HEK293 (cell line): ENCODE measurements around the gene NMNAT3.

Experiments
- CTCF ChIA-PET: fragments of 350-600 bp; formaldehyde crosslinking; extraction: SDS; loops from one replicate; lab custom pipeline; 2021; ENCODE audit warnings: antibody characterized with exemption; lab: Yijun Ruan, JAX
- POLR2A ChIA-PET: fragments of 300-600 bp; formaldehyde crosslinking; extraction: SDS; loops from one replicate; lab custom pipeline; 2020; ENCODE audit warnings: antibody characterized with exemption, inconsistent platforms; lab: Yijun Ruan, JAX
- H3K27ac ChIP-seq: fragments of 200-500 bp; sonication (Bioruptor generic); 2 replicates; pipeline ENCODE4 v1.5.1; 2014; ENCODE audit warnings: low read depth, low read length, control low read depth, inconsistent platforms; ENCODE audit errors: extremely low read depth
- H3K36me3 ChIP-seq, 2 experiments: fragments of 200-500 bp in 1 of 2; sonication (Bioruptor generic) in 1 of 2; 1 replicate in 1 of 2; 2 replicates in 1 of 2; pipeline ENCODE4 v1.5.1; 2014 to 2017; ENCODE audit warnings: inconsistent platforms in 2 of 2, low read length in 2 of 2; ENCODE audit not compliant: control insufficient read depth in 2 of 2, insufficient read depth in 1 of 2
- H3K4me1 ChIP-seq: fragments of 200-500 bp; sonication (Bioruptor generic); 2 replicates; pipeline ENCODE4 v1.5.1; 2014; ENCODE audit warnings: mild to moderate bottlenecking, low read length, inconsistent platforms; ENCODE audit not compliant: control insufficient read depth, insufficient read depth
- H3K4me3 ChIP-seq: 2 replicates; pipeline ENCODE4 v1.5.1; 2011; ENCODE audit warnings: low read depth, mild to moderate bottlenecking, control low read depth, low read length, moderate library complexity
- H3K9me3 ChIP-seq: fragments of 200-500 bp; sonication (Bioruptor generic); 2 replicates; pipeline ENCODE4 v1.5.1; 2014; ENCODE audit warnings: low read depth, low read length, inconsistent platforms; ENCODE audit not compliant: control insufficient read depth, insufficient read depth
- EGR2 ChIP-seq: fragments of 450-650 bp; formaldehyde crosslinking; IDR thresholded peaks from 2 replicates; pipeline ENCODE4 v1.5.1; 2016; ENCODE audit warnings: low read depth, missing biosample characterization, missing genetic modification characterization
- HOXA7 ChIP-seq: sonication (generic); formaldehyde crosslinking; IDR thresholded peaks from 2 replicates; pipeline ENCODE4 v1.8.1; 2022; ENCODE audit warnings: missing genetic modification reagents, borderline replicate concordance
- HOXC10 ChIP-seq: sonication (generic); formaldehyde crosslinking; IDR thresholded peaks from 2 replicates; pipeline ENCODE4 v1.8.1; 2023; ENCODE audit warnings: mild to moderate bottlenecking, missing genetic modification reagents
- KLF7 ChIP-seq: fragments of 450-650 bp; formaldehyde crosslinking; IDR thresholded peaks from 2 replicates; pipeline ENCODE4 v1.5.1; 2016; ENCODE audit warnings: missing biosample characterization, missing genetic modification characterization, borderline replicate concordance
- ZBTB17 ChIP-seq: fragments of 450-650 bp; formaldehyde crosslinking; IDR thresholded peaks from 2 replicates; pipeline ENCODE4 v1.5.1; 2016; ENCODE audit warnings: missing biosample characterization, missing genetic modification characterization
- ZNF10 ChIP-seq: fragments of 450-650 bp; formaldehyde crosslinking; IDR thresholded peaks from 2 replicates; pipeline ENCODE4 v1.5.1; 2017; ENCODE audit warnings: missing biosample characterization, missing genetic modification characterization
- ZNF132 ChIP-seq: fragments of 450-650 bp; formaldehyde crosslinking; IDR thresholded peaks from 2 replicates; pipeline ENCODE4 v1.5.1; 2017; ENCODE audit warnings: missing biosample characterization, missing genetic modification characterization, borderline replicate concordance
- ZNF138 ChIP-seq: fragments of 450-650 bp; formaldehyde crosslinking; IDR thresholded peaks from 2 replicates; pipeline ENCODE4 v1.5.1; 2016; ENCODE audit warnings: missing biosample characterization, missing genetic modification characterization, borderline replicate concordance
- ZNF140 ChIP-seq: fragments of 450-650 bp; formaldehyde crosslinking; IDR thresholded peaks from 2 replicates; pipeline ENCODE4 v1.5.1; 2016; ENCODE audit warnings: missing biosample characterization, missing genetic modification characterization
- ZNF155 ChIP-seq: fragments of 450-650 bp; formaldehyde crosslinking; IDR thresholded peaks from 2 replicates; pipeline ENCODE4 v1.5.1; 2016; ENCODE audit warnings: missing biosample characterization, missing genetic modification characterization
- ZNF202 ChIP-seq: fragments of 450-650 bp; formaldehyde crosslinking; IDR thresholded peaks from 2 replicates; pipeline ENCODE4 v1.5.1; 2016; ENCODE audit warnings: missing biosample characterization, missing genetic modification characterization, borderline replicate concordance
- ZNF221 ChIP-seq: fragments of 450-650 bp; formaldehyde crosslinking; IDR thresholded peaks from 2 replicates; pipeline ENCODE4 v1.5.1; 2017; ENCODE audit warnings: missing biosample characterization, missing genetic modification characterization, borderline replicate concordance
- ZNF274 ChIP-seq, 2 experiments: fragments of 200-500 bp in 1 of 2; fragments of 450-650 bp in 1 of 2; sonication (Bioruptor generic) in 1 of 2; formaldehyde crosslinking in 1 of 2; IDR thresholded peaks; 2 replicates each; pipeline versions ENCODE4 v1.5.1 to v1.6.1; 2014 to 2016; ENCODE audit warnings: borderline replicate concordance in 1 of 2, inconsistent platforms in 1 of 2, low read length in 1 of 2, missing biosample characterization in 1 of 2, missing genetic modification characterization in 1 of 2
- ZNF335 ChIP-seq: fragments of 450-650 bp; formaldehyde crosslinking; conservative IDR thresholded peaks from 2 replicates; pipeline ENCODE4 v1.5.1; 2016; ENCODE audit warnings: missing biosample characterization, missing genetic modification characterization
- ZNF510 ChIP-seq: fragments of 450-650 bp; formaldehyde crosslinking; IDR thresholded peaks from 2 replicates; pipeline ENCODE4 v1.5.1; 2018; ENCODE audit warnings: mild to moderate bottlenecking, missing genetic modification characterization, missing biosample characterization; ENCODE audit not compliant: insufficient replicate concordance
- ZNF561 ChIP-seq: fragments of 450-650 bp; IDR thresholded peaks from 2 replicates; pipeline ENCODE4 v1.5.1; 2018; ENCODE audit warnings: missing biosample characterization, missing genetic modification characterization, borderline replicate concordance
- ZNF629 ChIP-seq: fragments of 450-650 bp; formaldehyde crosslinking; IDR thresholded peaks from 2 replicates; pipeline ENCODE4 v1.5.1; 2017; ENCODE audit warnings: missing biosample characterization, missing genetic modification characterization
- ZNF658 ChIP-seq: fragments of 450-650 bp; formaldehyde crosslinking; IDR thresholded peaks from 2 replicates; pipeline ENCODE4; 2016; ENCODE audit warnings: missing biosample characterization, missing genetic modification characterization
- ZNF677 ChIP-seq: fragments of 450-650 bp; IDR thresholded peaks from 2 replicates; pipeline ENCODE4 v1.5.0; 2018; ENCODE audit warnings: missing biosample characterization, mild to moderate bottlenecking, missing genetic modification characterization, moderate library complexity
- TF ChIP-seq, protein P1 (sequence below): fragments of 450-650 bp; formaldehyde crosslinking; IDR thresholded peaks from 2 replicates; pipeline ENCODE4 v1.5.1; 2016; ENCODE audit warnings: missing biosample characterization, missing genetic modification characterization
- TF ChIP-seq, protein P2 (sequence below): fragments of 450-650 bp; formaldehyde crosslinking; IDR thresholded peaks from 2 replicates; pipeline ENCODE4 v1.5.1; 2016; ENCODE audit warnings: missing biosample characterization, missing genetic modification characterization
- TF ChIP-seq, protein P3 (sequence below): fragments of 450-650 bp; formaldehyde crosslinking; IDR thresholded peaks from 2 replicates; pipeline ENCODE4 v1.5.1; 2016; ENCODE audit warnings: missing biosample characterization, missing genetic modification characterization, low read depth

The NMNAT3 gene

DNA sequence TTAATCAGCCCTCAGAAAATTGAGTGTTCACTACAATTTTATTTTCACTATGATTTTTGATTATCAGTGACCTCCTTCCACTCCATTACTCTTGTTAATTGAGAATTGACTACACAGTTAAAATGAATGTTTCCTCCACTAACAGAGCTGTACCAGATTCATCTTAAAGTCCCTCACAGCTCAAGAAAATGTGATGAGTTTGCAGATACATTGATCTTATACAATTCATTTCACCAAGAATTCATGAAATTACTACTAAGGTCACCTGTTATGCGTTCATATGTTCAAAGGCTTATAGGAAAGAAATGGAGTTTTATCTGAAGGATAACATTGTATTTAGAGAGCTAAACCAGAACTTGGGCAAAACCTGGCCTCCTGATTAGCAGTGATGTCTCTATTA, 17.5 kb downstream of the NMNAT3 start:
- H3K9me3 ChIP-seq = no peaks in the 10 kb centered on the region
- ChIA-PET CTCF (no interaction called here), POLR2A (interaction anchor here (0.6 kb wide), 1 partner anchor 315 kb away, joined by 7 read pairs; no protein-coding TSS in a partner anchor)
- H3K36me3 ChIP-seq = no peaks in the 10 kb centered on the region
- H3K4me3 ChIP-seq = no peak overlapping the region
- H3K4me1 ChIP-seq = no peaks in the 10 kb centered on the region
- TF ChIP-seq KLF7 (tag by site-specific recombination) (no peak), ZNF221 (tag by site-specific recombination) (no peak), ZNF629 (tag by site-specific recombination) (no peak), ZNF274 (IDR thresholded peaks at IDR 0.05; ENCODE audit: low read length) (no peak), ZNF274 (tag by site-specific recombination; IDR thresholded peaks at IDR 0.05; ENCODE audit: borderline replicate concordance) (no peak), EGR2 (tag by site-specific recombination) (no peak), ZNF155 (tag by site-specific recombination) (no peak), ZNF140 (no peak), ZNF335 (tag by site-specific recombination) (no peak)
- TF ChIP-seq, protein P1, sequence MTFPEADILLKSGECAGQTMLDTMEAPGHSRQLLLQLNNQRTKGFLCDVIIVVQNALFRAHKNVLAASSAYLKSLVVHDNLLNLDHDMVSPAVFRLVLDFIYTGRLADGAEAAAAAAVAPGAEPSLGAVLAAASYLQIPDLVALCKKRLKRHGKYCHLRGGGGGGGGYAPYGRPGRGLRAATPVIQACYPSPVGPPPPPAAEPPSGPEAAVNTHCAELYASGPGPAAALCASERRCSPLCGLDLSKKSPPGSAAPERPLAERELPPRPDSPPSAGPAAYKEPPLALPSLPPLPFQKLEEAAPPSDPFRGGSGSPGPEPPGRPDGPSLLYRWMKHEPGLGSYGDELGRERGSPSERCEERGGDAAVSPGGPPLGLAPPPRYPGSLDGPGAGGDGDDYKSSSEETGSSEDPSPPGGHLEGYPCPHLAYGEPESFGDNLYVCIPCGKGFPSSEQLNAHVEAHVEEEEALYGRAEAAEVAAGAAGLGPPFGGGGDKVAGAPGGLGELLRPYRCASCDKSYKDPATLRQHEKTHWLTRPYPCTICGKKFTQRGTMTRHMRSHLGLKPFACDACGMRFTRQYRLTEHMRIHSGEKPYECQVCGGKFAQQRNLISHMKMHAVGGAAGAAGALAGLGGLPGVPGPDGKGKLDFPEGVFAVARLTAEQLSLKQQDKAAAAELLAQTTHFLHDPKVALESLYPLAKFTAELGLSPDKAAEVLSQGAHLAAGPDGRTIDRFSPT (tag by site-specific recombination) = no peak
- TF ChIP-seq, protein P2, sequence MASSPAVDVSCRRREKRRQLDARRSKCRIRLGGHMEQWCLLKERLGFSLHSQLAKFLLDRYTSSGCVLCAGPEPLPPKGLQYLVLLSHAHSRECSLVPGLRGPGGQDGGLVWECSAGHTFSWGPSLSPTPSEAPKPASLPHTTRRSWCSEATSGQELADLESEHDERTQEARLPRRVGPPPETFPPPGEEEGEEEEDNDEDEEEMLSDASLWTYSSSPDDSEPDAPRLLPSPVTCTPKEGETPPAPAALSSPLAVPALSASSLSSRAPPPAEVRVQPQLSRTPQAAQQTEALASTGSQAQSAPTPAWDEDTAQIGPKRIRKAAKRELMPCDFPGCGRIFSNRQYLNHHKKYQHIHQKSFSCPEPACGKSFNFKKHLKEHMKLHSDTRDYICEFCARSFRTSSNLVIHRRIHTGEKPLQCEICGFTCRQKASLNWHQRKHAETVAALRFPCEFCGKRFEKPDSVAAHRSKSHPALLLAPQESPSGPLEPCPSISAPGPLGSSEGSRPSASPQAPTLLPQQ = no peak
- H3K27ac ChIP-seq = no peak overlapping the region

DNA sequence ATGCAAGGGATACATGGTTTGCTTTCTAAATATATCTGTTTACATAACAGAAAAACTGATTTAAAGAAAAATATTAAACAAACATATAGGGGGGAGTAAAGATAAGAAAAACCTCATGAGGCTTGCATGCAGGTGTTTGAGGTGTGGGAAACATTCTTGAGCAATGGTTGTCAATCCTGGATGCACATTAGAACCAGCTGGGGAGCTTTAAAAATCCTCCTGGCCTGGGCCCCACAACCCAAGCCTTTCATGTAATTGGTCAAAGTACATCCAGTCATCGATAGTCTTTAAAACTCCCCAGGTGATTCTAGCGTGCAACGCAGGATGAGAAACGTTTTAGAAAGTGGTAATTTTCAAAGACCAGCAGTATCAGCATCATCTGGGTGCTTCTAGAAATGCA, 18.3 kb downstream of the NMNAT3 start:
- H3K9me3 ChIP-seq = no peaks in the 10 kb centered on the region
- no peaks in the 10 kb centered on the region for H3K36me3 ChIP-seq
- TF ChIP-seq ZNF138 (tag by site-specific recombination) = no peak
- TF ChIP-seq, all 188 proteins: peak for 0
- Histone ChIP-seq H3K4me1 (no peaks in the 10 kb centered on the region), H3K4me3 (no peak overlapping the region), H3K27ac (no peak overlapping the region)
- POLR2A ChIA-PET = no interaction called here
- CTCF ChIA-PET = no interaction called here

DNA sequence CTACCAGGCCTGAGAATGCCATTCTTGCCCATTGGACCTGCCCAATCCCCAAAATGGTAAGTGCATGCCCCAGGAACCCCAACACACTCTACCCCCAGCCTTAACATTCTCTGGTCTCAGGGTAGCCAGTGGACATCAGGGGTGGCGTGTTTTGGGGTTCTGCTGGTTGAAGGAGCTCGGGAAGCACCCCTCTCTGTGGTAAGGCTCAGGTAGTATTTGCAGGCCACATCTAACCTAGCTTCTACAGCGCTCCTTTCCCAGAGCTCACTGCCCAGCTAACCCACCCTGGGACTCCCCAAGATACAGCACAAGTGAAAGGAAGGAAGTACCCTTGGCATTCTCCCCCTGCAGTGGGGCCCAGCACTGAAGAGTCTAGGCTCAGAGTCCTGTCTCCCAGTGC, 19.8 kb downstream of the NMNAT3 start:
- CTCF ChIA-PET = no interaction called here
- POLR2A ChIA-PET = no interaction called here
- H3K36me3 ChIP-seq = no peaks in the 10 kb centered on the region
- H3K9me3 ChIP-seq = no peaks in the 10 kb centered on the region
- H3K4me1 ChIP-seq = no peaks in the 10 kb centered on the region
- no peak overlapping the region for H3K4me3 ChIP-seq
- no peak overlapping the region for H3K27ac ChIP-seq
- no peak for TF ChIP-seq HOXA7 (CRISPR knock-in tag)
- TF ChIP-seq ZNF10 (tag by site-specific recombination) = no peak
- TF ChIP-seq ZBTB17 (tag by site-specific recombination) = no peak
- no peak for TF ChIP-seq ZNF677 (tag by site-specific recombination)
- no peak for TF ChIP-seq ZNF561
- TF ChIP-seq ZNF202 (tag by site-specific recombination) = no peak
- TF ChIP-seq ZNF335 (tag by site-specific recombination) = no peak
- no peak for TF ChIP-seq ZNF132 (tag by site-specific recombination)
- TF ChIP-seq ZNF510 (tag by site-specific recombination) = no peak
- TF ChIP-seq, protein P3, sequence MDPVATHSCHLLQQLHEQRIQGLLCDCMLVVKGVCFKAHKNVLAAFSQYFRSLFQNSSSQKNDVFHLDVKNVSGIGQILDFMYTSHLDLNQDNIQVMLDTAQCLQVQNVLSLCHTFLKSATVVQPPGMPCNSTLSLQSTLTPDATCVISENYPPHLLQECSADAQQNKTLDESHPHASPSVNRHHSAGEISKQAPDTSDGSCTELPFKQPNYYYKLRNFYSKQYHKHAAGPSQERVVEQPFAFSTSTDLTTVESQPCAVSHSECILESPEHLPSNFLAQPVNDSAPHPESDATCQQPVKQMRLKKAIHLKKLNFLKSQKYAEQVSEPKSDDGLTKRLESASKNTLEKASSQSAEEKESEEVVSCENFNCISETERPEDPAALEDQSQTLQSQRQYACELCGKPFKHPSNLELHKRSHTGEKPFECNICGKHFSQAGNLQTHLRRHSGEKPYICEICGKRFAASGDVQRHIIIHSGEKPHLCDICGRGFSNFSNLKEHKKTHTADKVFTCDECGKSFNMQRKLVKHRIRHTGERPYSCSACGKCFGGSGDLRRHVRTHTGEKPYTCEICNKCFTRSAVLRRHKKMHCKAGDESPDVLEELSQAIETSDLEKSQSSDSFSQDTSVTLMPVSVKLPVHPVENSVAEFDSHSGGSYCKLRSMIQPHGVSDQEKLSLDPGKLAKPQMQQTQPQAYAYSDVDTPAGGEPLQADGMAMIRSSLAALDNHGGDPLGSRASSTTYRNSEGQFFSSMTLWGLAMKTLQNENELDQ (tag by site-specific recombination) = no peak
- no peak for TF ChIP-seq ZNF658 (tag by site-specific recombination)
- TF ChIP-seq HOXC10 (CRISPR knock-in tag) = no peak
